Panc1 (cell line): ENCODE data around the gene RASSF4. TPM values are rescaled to one million over a fixed set of nuclear protein-coding genes. Genes with fewer than 3 reads are reported as not detected.

Source experiments
- ATAC-seq: fragments of 200-7000 bp; cut with Tn5 transposase; 2 replicates; pipeline ENCODE4 v1.9.1; 2020; ENCODE audit warnings: mild to moderate bottlenecking, moderate library complexity
- BruUV-seq: library from RNA; stranded (reverse); fragments of 400-500 nt; replicated peaks from 2 replicates; lab custom pipeline; 2021; lab: Mats Ljungman, UMichigan
- CTCF ChIA-PET: fragments of 300-600 bp; sonication (Branson Sonifier 250); formaldehyde crosslinking; loops from one replicate; lab custom pipeline; 2022; ENCODE audit warnings: antibody characterized with exemption; lab: Charles Lee
- POLR2A ChIA-PET: fragments of 300-600 bp; sonication (Branson Sonifier 250); formaldehyde crosslinking; loops from one replicate; lab custom pipeline; 2022; ENCODE audit warnings: antibody characterized with exemption; lab: Charles Lee
- DNase-seq: peaks from one replicate; pipeline ENCODE4 v3.0.0-alpha.2; 2010; ENCODE audit warnings: low read depth, low spot score
- H3K27ac ChIP-seq: 2 replicates; pipeline ENCODE4 v1.5.1; 2011; ENCODE audit warnings: mild to moderate bottlenecking, low read length, inconsistent platforms
- H3K27me3 ChIP-seq: fragments of 200-500 bp; sonication (Bioruptor generic); 2 replicates; pipeline ENCODE4 v1.6.0; 2014; ENCODE audit warnings: low read length, inconsistent platforms; ENCODE audit not compliant: control insufficient read depth, insufficient read depth
- H3K36me3 ChIP-seq: fragments of 200-500 bp; sonication (Bioruptor generic); 2 replicates; pipeline ENCODE4 v1.5.1; 2014; ENCODE audit warnings: inconsistent platforms, mild to moderate bottlenecking, low read length, moderate library complexity; ENCODE audit not compliant: control insufficient read depth, insufficient read depth
- H3K4me1 ChIP-seq: 2 replicates; pipeline ENCODE4 v1.5.1; 2011; ENCODE audit warnings: inconsistent platforms, mild to moderate bottlenecking, low read length, moderate library complexity; ENCODE audit not compliant: control insufficient read depth, insufficient read depth
- H3K4me3 ChIP-seq, 2 experiments: 2 replicates each; pipeline ENCODE4 v1.5.1; 2011 to 2012; ENCODE audit warnings: low read depth in 2 of 2, low read length in 2 of 2, mild to moderate bottlenecking in 2 of 2, inconsistent platforms in 1 of 2, moderate library complexity in 1 of 2
- H3K9me3 ChIP-seq: fragments of 200-500 bp; sonication (Bioruptor generic); 2 replicates; pipeline ENCODE4 v1.5.1; 2014; ENCODE audit warnings: low read depth, mild to moderate bottlenecking, inconsistent platforms, low read length, moderate library complexity; ENCODE audit not compliant: control insufficient read depth, insufficient read depth
- POLR2AphosphoS5 ChIP-seq: IDR thresholded peaks from 2 replicates; pipeline ENCODE4 v1.6.1; 2012; ENCODE audit warnings: mild to moderate bottlenecking, low read depth, low read length, moderate library complexity
- SIN3A ChIP-seq: IDR thresholded peaks from 2 replicates; pipeline ENCODE4 v1.6.1; 2012; ENCODE audit warnings: low read depth, mild to moderate bottlenecking, low read length, moderate library complexity, borderline replicate concordance; ENCODE audit not compliant: insufficient read depth
- TCF7L2 ChIP-seq: IDR thresholded peaks from 2 replicates; pipeline ENCODE4 v1.6.1; 2011; ENCODE audit warnings: mild to moderate bottlenecking, low read depth, low read length, inconsistent platforms
- in situ Hi-C: cut with HindIII; loops from 2 replicates; pipeline ENCODE4 v1.10.0; 2016; ENCODE audit warnings: low sequenced_read_pairs, low pct_unique_long_range_greater_than_20kb
- intact Hi-C: fragments of 100-400 bp; cut with micrococcal nuclease; formaldehyde crosslinking; loops from one replicate; pipeline ENCODE4 v1.10.0; 2022; ENCODE audit not compliant: unreplicated experiment
- total RNA-seq: library from RNA; stranded (reverse); gene quantifications from one replicate; pipeline ENCODE4 v1.2.1, GENCODE V29; 2021; ENCODE audit not compliant: unreplicated experiment
- TF ChIP-seq, protein P1 (sequence below), 2 experiments: IDR thresholded peaks; 2 replicates each; pipeline ENCODE4 v1.6.1; 2011 to 2012; ENCODE audit warnings: low read depth in 2 of 2, control low read depth in 1 of 2, low read length in 1 of 2, mild to moderate bottlenecking in 1 of 2, moderate library complexity in 1 of 2; ENCODE audit not compliant: insufficient read depth in 1 of 2
- TF ChIP-seq, protein P2 (sequence below): fragments of 450-650 bp; IDR thresholded peaks from 2 replicates; pipeline ENCODE4 v1.5.1; 2017; ENCODE audit warnings: mild to moderate bottlenecking

The RASSF4 gene
- total RNA-seq, 1 experiment from 2014 or later = 13.9 TPM

DNA sequence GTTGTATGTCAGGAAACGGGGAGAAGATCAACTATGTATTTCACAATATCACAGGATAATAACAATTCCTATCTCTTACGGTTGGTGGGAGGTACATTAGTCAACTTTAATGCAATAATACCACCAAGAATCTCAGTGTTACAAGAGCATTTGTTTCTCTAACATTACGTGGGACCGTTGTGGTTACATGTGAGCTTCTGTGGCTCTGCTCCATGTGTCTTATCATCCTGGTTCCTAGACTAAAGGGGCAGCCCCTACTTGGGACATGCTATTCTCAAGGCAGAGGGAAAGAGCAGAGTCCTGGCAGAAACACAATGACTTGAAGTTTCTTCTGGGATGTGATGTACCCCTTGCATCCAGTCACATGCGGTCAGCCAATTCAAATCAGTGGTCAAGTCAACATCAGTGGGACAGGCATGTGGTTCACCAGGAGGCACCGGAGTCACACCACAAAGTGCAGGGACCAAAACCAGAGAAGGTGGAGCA is 38.6 kb downstream of the RASSF4 start:
- in situ Hi-C loops (no loop called here), intact Hi-C loops (no loop called here)
- H3K9me3 ChIP-seq = peaks cover 15% of the 10 kb centered on the region; the same call in 1 of the 2 replicates
- no peak overlapping the region for H3K4me3 ChIP-seq
- H3K27ac ChIP-seq = no peak overlapping the region
- BruUV-seq = no TSS peak
- DNase-seq = no peak
- H3K36me3 ChIP-seq = no peaks in the 10 kb centered on the region
- CTCF ChIA-PET = no interaction called here
- no peak for TF ChIP-seq POLR2AphosphoS5
- no peak for TF ChIP-seq SIN3A
- TF ChIP-seq, protein P1, sequence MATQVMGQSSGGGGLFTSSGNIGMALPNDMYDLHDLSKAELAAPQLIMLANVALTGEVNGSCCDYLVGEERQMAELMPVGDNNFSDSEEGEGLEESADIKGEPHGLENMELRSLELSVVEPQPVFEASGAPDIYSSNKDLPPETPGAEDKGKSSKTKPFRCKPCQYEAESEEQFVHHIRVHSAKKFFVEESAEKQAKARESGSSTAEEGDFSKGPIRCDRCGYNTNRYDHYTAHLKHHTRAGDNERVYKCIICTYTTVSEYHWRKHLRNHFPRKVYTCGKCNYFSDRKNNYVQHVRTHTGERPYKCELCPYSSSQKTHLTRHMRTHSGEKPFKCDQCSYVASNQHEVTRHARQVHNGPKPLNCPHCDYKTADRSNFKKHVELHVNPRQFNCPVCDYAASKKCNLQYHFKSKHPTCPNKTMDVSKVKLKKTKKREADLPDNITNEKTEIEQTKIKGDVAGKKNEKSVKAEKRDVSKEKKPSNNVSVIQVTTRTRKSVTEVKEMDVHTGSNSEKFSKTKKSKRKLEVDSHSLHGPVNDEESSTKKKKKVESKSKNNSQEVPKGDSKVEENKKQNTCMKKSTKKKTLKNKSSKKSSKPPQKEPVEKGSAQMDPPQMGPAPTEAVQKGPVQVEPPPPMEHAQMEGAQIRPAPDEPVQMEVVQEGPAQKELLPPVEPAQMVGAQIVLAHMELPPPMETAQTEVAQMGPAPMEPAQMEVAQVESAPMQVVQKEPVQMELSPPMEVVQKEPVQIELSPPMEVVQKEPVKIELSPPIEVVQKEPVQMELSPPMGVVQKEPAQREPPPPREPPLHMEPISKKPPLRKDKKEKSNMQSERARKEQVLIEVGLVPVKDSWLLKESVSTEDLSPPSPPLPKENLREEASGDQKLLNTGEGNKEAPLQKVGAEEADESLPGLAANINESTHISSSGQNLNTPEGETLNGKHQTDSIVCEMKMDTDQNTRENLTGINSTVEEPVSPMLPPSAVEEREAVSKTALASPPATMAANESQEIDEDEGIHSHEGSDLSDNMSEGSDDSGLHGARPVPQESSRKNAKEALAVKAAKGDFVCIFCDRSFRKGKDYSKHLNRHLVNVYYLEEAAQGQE (IDR thresholded peaks at IDR 0.05; ENCODE audit: insufficient read depth in 1 of 2, low read depth in 2 of 2, low read length in 1 of 2) = no peak
- TF ChIP-seq, protein P2, sequence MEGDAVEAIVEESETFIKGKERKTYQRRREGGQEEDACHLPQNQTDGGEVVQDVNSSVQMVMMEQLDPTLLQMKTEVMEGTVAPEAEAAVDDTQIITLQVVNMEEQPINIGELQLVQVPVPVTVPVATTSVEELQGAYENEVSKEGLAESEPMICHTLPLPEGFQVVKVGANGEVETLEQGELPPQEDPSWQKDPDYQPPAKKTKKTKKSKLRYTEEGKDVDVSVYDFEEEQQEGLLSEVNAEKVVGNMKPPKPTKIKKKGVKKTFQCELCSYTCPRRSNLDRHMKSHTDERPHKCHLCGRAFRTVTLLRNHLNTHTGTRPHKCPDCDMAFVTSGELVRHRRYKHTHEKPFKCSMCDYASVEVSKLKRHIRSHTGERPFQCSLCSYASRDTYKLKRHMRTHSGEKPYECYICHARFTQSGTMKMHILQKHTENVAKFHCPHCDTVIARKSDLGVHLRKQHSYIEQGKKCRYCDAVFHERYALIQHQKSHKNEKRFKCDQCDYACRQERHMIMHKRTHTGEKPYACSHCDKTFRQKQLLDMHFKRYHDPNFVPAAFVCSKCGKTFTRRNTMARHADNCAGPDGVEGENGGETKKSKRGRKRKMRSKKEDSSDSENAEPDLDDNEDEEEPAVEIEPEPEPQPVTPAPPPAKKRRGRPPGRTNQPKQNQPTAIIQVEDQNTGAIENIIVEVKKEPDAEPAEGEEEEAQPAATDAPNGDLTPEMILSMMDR = no peak
- ATAC-seq = no peak
- POLR2A ChIA-PET = no interaction called here
- H3K27me3 ChIP-seq = no peaks in the 10 kb centered on the region
- H3K4me1 ChIP-seq = peaks cover 11% of the 10 kb centered on the region; the same call in 1 of the 2 replicates

DNA sequence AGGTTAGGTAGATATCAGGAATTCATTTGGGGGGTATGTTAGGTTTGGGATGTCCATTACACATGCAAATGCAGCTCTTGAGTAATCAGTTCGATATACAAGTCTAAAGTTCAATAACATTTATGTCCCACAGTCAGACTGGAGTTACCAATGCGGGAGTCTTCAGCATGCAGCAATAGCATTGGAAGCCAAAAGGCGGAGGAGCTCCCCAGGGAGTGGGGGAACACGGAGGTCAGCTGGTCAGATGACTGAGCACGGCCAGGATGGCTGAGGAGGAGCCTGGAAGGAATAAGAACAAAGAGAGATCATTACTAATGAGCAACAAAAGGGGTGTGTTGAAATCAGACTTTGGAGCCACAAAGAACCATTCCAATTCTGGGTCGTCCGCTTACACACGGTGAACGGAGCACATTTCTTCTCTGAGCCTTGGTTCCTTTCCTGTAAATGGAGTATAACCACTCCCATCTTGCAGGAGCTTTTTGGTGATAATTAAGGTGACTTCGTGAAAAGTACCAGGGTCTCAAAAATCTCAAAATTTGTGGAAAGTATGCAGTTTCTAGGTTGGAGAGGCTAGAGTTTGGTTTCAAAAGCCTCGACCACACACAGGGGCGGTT is 40.6 kb downstream of the RASSF4 start:
- in situ Hi-C loops (no loop called here), intact Hi-C loops (loop anchor here (10.0 kb wide), 1 partner anchor 455 kb away; no protein-coding TSS in a partner anchor)
- BruUV-seq = no TSS peak
- Histone ChIP-seq H3K4me1 (peaks cover 11% of the 10 kb centered on the region; the same call in 1 of the 2 replicates), H3K36me3 (no peaks in the 10 kb centered on the region; the same call in 1 of the 2 replicates), H3K9me3 (peaks cover 27% of the 10 kb centered on the region; the same call in 1 of the 2 replicates), H3K4me3 (peak overlapping the region; percentile 47 to 53), H3K27me3 (no peaks in the 10 kb centered on the region), H3K27ac (peak overlapping the region; percentile 92)
- TF ChIP-seq SIN3A (no peak), POLR2AphosphoS5 (no peak), TCF7L2 (no peak)
- TF ChIP-seq, protein P2 = no peak
- TF ChIP-seq, protein P1 (IDR thresholded peaks at IDR 0.05; ENCODE audit: insufficient read depth in 1 of 2, low read depth in 2 of 2, low read length in 1 of 2) = no peak
- ChIA-PET POLR2A (no interaction called here), CTCF (interaction anchor here (1.2 kb wide), 1 partner anchor 67 kb away, joined by 4 read pairs; no protein-coding TSS in a partner anchor)
- ATAC-seq = no peak
- no peak for DNase-seq
